Stimulated activated CD8-positive, alpha-beta memory T cell treated with anti-CD3 and anti-CD28 coated beads, Interleukin-7, amount 100 ng/mL, for 1 hour (primary cell): ENCODE data around the gene LBHD2.

Experiments
- DNase-seq, 2 donors: peaks; one replicate each; pipeline ENCODE4 v3.0.0-alpha.2; 2020; ENCODE audit warnings: low read depth in 2 of 2

Gene LBHD2

DNA sequence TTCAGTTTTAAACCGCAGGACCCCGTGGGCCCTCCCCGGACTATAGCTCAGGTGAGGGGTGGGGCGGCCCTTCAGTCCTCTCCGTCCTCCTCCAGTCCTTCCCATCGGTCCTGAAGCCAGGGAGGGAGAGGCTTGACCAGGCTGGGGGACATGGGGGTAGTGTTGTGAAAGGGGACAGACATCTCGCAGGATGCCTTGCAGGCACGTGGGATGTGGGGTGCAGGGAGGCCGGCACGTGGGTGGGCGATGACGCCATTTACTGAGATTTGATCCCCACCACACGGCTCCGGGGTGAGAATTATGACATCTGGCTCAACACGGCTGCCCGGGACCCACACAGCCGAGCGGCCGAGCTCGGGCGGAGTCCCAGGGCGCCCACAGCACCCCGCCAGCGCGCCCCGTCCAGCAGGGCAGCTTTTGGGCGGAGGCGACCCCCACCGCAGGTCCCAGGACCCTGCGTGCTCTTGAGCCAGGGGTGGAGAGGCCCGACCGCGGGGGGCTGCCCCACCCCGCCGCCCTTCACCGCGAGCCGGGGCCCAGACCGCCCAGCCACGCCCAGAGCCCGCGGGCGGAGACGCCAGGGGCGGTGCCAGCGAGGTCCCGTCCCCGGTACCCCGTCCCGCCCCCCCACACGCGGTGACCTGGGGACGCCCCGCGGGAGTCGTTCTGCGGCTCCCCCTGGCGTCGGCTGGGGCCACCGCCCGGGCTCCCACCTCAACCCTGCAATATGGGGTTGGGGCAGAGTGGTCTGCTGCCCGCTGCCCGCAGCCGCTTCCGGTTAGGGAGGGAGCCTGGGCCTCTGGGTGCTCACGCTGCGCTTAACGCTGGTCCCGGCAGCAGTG lies 7.3 kb downstream of the LBHD2 start:
- DNase-seq: peak; percentile 61

DNA sequence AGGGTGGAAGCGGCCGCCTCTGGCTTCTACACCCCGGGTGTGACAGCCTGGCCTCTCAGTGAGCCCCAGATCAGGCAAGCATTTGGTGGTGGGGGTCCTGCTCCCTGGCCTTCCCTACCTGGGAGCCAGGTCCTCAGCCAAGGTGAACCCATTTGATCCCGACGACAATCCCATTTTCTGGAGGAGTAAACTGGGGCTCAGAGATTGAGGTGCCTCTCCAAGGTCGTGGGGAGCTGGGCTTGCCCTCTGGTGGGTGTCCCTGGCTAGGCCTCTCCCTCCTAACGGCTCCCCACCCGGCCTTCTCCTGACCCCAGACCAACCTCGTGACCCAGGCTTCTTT lies 7.8 kb downstream of the LBHD2 start:
- no peak for DNase-seq

DNA sequence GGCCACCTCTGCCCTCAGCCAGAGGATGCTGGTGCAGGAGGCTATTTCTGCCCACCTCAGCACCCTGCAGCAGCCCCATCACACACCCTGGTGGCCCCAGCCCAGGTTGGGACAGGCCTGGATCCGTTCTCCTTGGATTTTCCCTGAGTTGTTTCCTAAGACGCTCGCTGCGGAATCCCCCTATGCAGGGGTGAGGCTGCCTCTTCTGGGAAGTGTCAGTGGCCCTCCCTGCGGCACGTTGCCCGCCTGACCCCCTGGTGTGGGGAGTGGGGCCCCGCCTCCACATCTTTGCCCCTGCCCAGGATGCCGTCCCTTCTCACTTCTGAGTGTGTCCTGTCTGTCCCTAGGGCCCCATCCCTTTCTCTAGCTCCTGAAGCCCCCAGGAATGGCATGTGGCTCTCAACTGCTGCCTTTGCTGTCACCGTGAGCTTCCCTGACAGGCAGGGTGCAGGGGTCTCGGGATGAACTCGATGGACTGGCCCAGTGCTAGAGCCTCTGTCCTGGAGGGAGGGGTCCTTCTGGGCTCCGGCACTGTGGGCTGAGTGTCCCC lies 9.9 kb downstream of the LBHD2 start:
- DNase-seq: no peak

DNA sequence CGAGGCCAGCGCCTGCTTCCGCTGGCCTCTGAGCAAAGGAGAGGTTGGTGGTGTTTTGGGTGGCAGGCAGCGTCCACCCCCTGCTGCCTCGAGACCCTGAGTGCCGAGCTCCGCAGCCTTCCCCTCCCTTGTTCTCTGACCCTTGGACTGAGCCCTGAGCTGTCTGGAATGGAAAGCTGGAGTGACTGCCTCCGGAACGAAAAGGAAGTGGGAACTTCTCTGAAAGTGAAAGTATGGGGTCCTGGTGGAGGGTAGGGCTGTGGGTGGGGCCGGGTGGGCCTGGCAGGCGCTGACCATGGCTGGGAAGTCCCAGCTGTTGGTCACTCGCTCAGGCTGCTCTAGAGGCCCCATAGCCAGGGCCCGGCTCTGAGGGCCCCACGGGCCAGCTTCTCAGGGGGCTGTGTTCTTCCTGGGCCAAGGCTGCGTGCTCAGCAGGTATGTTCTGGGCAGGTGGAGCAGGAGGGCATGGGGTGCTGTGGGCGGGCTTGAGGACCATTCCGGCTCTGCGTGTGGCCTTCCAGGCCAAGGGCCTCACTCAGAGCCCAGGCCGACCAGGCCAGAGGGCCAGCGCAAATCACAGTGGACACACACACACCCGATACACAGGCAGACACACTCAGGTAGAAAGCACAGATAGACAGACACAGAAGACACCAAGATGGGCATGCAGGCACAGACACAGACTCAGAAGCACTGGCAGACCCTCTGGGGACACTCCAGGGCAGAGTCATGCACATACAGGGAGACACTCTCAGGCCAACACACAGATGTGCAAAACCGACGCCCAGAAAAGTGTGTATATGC lies 10.6 kb downstream of the LBHD2 start, which contains the start of gene EXOC3L4:
Gene EXOC3L4 (plus strand): TSS at position 320 of the 804 bp plus-strand sequence. CDS start 5,495 bp downstream, outside the sequence.
- no peak for DNase-seq

DNA sequence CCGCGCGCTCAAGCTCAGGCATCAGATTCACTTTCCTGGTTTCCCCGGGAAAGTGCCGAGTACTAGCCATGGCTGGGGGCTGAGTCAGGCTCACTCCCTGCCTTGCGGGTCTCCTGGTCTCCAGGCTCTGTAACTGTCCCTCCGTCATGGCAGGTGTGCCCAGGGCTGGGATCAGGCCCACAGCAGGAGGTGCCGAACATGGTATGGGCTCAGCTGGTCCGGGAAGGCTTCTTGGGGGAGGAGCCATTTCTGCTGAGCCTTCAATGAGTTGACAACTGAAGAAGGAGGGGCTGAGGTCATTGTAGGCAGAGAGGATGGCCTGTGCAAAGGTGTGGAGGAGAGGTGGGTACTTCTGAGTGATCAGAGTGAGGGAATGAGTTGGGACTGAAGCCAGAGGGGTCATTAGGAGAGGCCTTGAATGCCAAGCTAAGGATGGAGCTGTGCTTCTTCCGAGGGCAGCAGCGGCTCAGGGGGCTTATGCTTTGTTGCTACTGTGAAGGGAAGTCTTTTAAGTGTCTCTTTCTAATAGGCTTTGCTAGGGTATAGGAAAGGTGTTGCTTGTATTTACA lies 11.3 kb downstream of the LBHD2 start:
- DNase-seq: no peak

DNA sequence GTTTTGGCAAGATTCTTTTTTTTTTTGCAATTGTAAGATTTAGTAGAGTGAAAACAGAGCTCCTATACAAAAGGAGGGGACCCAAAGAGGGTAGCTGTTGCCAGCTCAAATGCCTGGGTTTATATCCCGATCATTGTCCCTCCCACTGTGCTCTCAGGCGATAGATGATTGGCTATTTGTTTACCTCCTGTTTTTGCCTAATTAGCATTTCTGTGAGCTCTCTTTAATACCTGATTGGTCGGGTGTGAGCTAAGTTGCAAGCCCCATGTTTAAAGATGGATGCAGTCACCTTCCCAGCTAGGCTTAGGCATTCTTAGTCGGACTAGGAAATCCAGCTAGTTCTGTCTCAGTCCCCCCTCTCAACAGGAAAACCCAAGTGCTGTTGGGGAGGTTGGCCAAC lies 12.4 kb downstream of the LBHD2 start:
- DNase-seq: no peak

DNA sequence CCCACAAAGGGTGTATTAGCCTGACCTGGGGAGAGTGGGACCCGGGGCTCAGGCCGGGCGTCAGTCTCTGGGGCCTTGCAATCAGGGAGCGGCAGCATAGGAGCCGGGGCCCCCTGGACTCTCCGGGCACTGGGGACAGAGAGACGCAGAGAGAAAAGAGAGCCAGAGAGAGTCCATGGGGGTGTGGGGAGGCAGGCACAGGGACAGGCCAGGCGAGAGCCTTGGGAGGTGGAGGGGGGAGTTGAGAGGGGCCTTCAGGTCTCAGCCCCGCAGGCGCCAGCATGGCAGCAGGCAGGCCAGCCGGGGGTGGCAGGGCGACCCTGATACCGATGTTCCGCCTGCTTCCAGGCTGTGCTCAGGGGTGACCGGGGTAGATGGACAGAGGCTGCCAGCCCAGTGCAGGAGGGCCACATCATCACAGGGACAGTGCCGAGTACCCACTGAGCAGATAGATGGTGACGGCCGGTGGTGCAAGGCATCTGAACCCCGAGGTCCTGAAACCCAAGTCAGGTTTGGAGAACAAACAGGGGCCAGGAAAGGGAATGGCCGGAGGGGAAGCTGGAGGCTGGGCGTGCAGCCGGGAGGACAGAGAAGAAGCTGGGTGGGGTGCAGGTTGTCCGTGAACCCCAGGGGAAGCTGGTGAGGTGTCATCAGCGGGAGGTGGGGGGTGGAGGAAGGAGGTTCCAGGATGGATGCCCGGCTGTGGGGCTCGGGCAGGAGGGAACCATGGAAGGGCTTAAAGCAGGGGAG lies 13.4 kb downstream of the LBHD2 start:
- no peak for DNase-seq

DNA sequence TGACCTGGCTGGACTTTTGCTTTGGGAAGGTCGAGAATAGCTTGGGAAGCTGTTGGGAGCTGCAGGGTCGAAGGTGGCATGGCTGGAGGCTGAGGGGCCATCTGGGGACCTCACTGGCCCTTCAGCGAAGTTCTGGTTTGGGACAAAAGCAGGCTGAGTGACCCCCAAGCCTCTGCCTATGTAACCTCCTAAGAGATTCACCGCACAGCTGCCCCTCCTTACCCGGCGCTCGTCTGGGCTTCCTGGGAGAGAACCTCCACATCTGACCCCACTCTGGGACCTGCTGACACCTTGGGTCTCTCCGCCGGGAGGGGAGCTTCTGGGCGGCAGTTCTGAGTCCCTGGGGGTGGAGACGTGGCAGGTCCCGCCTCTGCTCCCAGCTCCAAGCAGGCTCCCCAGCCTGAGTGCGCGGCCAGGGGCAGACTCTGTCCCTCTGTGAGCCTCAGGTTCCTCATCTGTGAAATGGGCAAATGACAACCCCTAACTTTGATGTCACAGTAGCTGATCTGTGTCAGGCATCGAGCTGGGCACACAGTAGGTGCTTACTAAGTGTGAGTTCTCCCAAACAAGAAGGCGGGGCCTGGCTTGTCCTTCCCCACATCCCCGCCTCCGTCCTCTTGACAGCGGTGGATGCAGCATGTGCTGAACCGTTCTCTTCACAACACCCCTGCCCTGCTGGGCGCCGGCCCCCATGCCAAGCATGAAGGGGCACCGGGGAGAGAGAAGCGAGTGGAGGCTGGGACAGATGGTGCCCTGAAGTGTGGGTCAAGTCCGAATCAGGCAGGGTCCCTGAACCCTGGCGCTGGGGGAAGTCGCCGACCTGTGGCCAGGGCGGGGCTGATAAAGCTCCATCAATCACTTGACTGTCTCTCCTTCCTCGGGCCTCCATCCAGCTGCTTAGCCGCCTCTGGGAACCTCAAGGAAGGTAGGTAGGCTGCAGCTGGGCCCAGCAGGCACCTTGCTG lies 14.3 kb downstream of the LBHD2 start:
- DNase-seq: no peak

DNA sequence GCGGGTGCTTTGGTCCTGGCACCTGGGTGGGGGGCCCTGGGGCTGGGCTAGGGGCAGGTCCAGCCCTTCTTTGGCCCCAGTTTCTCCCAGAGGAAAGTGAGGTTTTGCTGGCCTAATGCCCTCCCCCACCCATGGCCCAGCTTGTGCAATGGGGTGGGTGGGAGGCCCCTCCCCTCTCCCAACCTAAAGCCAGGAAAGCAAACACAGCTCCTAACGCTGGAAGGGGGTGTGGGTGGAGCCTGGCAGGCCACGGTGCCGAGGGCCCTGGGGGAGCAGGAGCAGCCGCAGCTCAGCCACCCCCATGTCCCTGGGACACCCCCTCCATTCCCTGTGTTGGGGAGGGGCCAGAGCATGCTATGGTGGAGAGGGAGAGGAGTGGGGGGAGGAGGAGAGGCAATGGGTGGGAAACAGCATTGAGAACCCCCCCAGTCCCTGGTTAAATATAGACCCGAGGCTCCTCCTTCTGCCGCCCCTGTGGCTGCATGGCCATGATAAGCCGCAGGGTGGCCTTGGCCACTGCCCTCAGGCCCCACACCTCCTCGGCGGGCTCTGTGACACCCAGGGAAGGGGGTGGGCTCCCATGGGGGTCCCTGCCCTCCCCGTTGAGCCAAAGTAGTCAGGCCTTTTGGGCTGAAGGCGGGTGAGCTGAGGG lies 15.2 kb downstream of the LBHD2 start:
- DNase-seq: no peak

DNA sequence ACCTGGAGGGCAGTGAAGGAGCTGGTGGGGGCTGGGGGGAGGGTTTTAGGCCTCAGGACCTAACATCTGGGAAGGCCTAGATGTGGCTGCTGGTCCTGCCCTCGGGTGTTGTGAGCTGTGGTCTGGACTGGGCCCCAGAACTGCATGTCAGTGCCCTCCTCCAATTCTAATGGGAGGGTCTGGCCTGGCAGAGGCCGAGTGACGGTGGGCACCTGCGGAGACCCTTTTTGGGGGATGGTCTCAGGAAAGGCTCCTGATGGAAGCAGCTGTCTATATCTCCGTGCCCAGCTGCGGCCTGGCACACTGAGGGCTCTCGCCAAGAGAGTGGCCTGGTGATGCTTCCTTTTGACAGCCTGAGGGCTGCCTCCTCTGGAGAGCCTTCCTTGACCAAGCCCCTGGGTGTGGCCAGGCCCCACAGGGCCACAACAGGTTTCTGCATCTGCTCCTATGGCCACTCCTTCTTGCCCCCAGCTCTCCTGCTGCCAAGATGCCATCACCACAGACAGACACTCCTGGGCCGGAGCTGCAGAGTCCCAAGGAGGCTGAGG lies 15.8 kb downstream of the LBHD2 start:
- DNase-seq: no peak

DNA sequence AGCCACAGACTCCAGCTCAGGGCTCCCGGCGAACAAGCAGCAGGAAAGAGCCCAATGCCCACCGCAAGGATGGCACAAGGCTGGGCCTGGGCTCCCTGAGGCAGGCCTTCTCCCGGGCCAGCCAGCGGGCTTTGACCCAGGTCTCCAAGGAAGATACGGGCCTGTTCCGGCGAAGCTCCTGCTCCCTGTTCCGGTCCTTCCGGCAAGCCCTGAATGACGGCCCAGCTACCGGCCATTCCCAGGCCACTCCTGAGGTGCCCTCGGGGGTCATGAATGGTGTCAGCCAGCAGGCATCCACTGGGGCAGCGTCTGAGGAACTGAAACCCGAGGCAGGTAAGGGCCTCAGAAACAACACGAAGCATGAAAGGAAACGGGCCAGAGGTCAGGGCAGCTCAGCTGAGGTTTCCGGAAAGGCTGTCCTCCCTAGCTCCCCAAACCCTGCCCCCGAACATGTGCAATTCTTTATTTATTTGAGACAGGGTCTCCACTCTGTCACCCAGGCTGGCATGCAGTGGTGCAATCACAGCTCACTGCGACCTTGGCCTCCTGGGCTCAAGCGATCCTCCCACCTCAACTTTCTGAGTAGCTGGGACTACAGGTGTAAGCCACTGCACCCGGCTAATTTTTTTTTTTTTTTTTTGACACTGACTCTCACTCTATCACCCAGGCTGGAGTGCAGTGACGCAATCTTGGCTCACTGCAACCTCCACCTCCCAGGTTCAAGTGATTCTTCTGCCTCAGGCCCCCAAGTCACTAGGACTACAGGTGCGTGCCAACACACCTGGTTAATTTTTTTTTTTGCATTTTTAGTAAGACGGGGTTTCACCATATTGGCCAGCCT lies 16.5 kb downstream of the LBHD2 start:
- no peak for DNase-seq

DNA sequence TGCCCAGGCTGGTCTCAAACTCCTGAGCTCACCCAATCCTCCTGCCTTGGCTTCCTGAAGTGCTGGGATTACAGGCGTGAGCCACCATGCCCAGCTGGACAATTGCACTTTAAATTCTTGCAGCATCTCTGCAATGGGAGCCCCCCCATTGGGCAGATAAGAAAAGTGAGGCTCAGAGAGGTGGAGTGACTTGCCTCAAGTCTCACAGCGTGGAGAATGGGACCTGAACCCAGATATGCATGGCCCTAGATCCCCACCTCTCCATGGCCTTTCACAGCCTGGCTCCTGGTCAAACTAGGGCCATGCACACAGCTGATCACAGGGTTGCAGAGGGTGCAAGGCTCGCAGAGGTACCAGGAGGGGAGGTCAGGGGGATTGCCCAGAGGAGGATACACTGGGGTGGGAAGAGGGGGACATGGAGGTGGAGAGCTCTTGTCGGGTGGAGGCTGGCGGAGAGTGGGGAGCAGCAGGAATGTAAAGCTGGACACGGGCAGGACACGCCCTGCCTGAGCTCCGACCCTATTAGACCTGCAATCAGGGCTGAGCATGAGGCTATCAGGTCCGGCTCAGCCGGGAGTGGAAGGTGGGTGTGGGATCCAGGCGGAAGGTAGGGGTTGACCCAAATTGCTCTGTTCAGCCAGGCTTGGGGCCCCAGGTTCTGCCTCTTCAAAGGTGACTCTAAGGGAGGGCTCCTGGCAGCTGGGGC lies 17.4 kb downstream of the LBHD2 start:
- DNase-seq: no peak

DNA sequence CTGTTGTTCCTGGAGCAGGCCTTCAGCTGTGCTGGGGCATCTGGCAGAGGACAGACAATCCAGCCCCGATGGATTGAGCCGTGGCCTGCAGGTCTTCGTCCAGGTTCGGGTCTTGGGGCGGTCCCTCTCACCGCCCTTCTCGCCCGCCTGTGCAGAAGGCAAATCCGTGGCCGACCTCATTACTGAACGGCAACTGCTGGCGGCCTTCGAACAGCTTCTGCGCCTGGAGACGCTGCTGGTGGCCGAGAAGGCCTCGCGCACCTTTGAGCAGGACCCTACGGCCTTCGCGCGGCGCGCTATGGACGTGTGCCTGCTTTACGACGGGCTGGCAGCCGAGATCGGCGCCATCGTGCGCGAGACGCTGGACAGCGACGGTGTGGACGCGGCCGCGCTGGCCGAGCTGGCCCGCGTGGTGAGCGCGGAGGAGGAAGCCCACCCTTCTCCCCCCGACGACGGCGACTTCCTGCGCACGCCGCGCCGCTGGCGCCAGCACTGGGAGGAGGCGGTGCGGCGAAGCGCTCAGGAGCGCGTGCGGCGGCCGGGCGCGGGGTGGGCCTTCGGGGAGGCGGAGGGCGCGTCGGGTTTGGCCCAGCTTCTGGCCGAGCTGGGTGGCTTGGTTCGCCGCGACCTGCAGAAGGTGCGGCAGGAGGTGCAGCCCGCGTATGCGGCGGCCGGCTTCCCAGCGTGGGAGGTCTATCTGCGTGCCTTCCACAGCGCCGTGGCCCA lies 18.1 kb downstream of the LBHD2 start:
- DNase-seq: no peak

DNA sequence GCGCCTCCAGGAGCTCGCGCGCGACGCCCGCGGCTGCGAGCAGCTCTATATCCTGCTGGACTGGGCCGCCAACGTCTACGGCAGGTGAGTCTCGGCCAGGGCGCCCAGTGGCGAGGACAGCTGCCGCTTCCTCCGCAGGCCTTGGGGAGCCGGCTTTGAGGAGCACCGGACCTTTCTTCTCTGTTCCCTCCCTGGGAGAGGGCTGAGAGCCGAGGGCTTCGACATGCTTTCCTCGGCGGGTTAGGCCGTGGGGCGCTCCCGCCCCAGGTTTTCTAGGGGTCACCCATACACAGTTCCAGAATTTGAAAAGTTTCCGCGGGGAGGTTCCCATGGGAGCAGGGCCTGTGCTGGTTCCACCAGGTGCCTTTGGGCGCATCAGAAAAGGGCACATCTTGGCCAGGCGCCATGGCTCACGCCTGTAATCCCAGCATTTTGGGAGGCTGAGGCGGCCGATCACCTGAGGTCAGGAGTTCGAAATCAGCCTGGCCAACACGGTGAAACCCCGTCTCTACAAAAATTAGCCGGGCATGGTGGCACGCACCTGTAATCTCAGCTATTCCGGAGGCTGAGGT lies 18.8 kb downstream of the LBHD2 start:
- no peak for DNase-seq

DNA sequence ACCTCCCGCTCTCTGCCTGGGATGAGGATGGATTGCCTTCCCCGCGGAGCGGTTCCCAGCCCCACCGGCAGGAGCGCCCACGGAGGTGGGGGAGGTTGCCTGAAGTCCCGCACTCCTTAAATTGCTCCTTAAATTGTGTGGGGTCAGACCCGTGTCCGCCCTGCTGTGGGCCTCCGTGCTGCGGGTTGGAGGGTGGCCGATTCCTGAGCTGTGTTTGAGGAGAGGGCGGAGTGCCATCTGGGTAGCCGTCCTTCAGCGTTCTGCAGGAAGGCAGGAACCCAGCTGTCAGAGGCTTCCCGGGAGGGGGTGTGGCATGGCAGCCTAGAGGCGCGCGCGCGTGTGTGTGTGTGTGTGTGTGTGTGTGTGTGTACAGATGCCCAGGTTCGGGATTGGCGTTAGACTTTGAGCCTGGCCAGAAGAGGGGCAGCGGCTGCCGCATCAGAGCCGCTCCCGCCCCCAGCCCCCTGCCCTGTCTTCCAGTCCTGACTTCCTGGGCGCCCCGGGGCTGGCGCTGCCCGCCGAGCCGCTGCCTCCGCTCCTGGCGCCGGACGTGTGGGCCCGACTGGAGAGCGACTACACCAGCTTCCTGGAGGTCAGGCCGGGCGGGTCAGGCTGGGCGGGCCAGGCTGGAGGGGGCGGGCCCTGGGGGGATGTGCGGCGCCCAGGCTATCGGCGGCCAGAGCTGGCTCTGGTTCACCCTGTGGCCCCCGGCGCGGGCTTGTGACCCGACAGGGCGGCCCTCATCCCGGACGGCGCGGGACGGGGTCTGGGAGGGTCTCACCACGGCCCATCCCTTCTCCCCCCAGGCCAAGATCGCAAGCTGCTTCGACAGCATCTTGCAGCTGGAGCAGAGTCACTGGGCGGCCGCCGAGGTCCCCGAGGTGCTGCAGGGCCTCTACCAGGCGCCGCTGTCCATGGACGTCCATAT lies 19.7 kb downstream of the LBHD2 start:
- no peak for DNase-seq

DNA sequence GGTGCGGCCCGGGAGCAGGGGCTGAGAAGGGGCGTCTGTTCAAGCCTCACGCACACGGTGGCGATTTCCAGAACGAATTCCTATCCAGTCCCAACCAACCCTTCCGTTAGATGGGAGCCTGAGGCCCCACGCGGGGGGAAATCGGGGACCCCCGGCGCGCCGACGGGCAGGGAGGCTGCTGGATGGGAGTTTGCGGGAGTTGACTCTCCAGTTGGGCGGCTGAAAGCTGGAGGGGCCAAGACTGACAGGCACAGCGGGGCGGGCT lies 20.3 kb downstream of the LBHD2 start:
- no peak for DNase-seq
